GM23248 (cell line): ENCODE data around the gene CABP4.

ENCODE experiments used
- EZH2 ChIP-seq: fragments of 200-600 bp; sonication (generic); IDR thresholded peaks from 2 replicates; pipeline ENCODE4 v1.6.1; 2018; ENCODE audit warnings: antibody characterized with exemption, mild to moderate bottlenecking; ENCODE audit not compliant: insufficient read depth, poor library complexity, severe bottlenecking
- EZH2phosphoT487 ChIP-seq: fragments of 200-600 bp; sonication (generic); IDR thresholded peaks from 2 replicates; pipeline ENCODE4 v1.6.1; 2018; ENCODE audit warnings: antibody characterized with exemption, moderate library complexity, mild to moderate bottlenecking, low read depth; ENCODE audit not compliant: insufficient read depth

DNA sequence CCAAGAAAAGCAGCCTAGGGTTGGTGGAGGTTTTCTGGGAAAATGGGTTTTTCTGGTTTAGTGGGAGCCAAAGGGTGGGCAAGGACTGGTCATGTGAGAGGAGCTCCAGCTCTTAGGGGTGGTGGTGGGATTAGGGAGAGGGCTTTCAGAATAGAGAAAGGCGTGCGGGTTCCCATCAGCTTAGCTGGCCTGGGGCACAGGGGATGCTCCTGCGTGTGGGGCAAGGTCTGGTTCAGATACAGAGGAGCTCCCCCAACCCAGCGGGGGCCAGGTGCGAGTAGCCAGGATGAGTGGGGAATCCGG, 13.3 kb downstream of the CABP4 start:
- no peak for TF ChIP-seq EZH2
- no peak for TF ChIP-seq EZH2phosphoT487
